ENCODE measurements around the gene LSM10. TPM values are rescaled to one million over a fixed set of nuclear protein-coding genes. Genes with fewer than 3 reads are reported as not detected.

The LSM10 gene
- total RNA-seq, 1 donor: 6.2 TPM

GRCh38 chr1:36414384-36414783 is 16.7 kb upstream of the LSM10 start:
- no peak overlapping the region for H3K27ac ChIP-seq (ENCODE audit: low read depth, low read length)
- peaks cover 4% of the 10 kb centered on the region for H3K36me3 ChIP-seq (ENCODE audit: insufficient read depth, low read length)
- H2AFZ ChIP-seq (ENCODE audit: low read length): no peak overlapping the region
- no peaks in the 10 kb centered on the region for H3K27me3 ChIP-seq (ENCODE audit: insufficient read depth, low read length)
- H3K4me3 ChIP-seq (ENCODE audit: insufficient read depth, low read length): no peak overlapping the region
- H3K4me2 ChIP-seq (ENCODE audit: insufficient read depth, low read length): no peak overlapping the region
- H4K20me1 ChIP-seq (ENCODE audit: insufficient read depth, low read length): no peaks in the 10 kb centered on the region
- DNase-seq (ENCODE audit: insufficient read length, low spot score, missing footprints): no peak
- H3K79me2 ChIP-seq (ENCODE audit: insufficient read depth, low read length): no peaks in the 10 kb centered on the region
- no peaks in the 10 kb centered on the region for H3K4me1 ChIP-seq (ENCODE audit: insufficient read depth, low read length)
- TF ChIP-seq CTCF (IDR thresholded peaks at IDR 0.05; ENCODE audit: extremely low read depth, low read depth, low read length): no peak
- H3K9me3 ChIP-seq (ENCODE audit: low read depth, low read length): no peaks in the 10 kb centered on the region

- H3K79me2 ChIP-seq (ENCODE audit: insufficient read depth, low read length): no peaks in the 10 kb centered on the region
- no peak overlapping the region for H3K4me2 ChIP-seq (ENCODE audit: insufficient read depth, low read length)
- peak; percentile 16 for TF ChIP-seq CTCF (IDR thresholded peaks at IDR 0.05; ENCODE audit: extremely low read depth, low read depth, low read length)
- no peaks in the 10 kb centered on the region for H3K4me1 ChIP-seq (ENCODE audit: insufficient read depth, low read length)
- H3K27me3 ChIP-seq (ENCODE audit: insufficient read depth, low read length): no peaks in the 10 kb centered on the region
- no peaks in the 10 kb centered on the region for H3K9me3 ChIP-seq (ENCODE audit: low read depth, low read length)
- no peak overlapping the region for H2AFZ ChIP-seq (ENCODE audit: low read length)
- H4K20me1 ChIP-seq (ENCODE audit: insufficient read depth, low read length): no peaks in the 10 kb centered on the region
- H3K4me3 ChIP-seq (ENCODE audit: insufficient read depth, low read length): no peak overlapping the region
- no peak overlapping the region for H3K27ac ChIP-seq (ENCODE audit: low read depth, low read length)
- no peak for DNase-seq (ENCODE audit: insufficient read length, low spot score, missing footprints)
- no peaks in the 10 kb centered on the region for H3K36me3 ChIP-seq (ENCODE audit: insufficient read depth, low read length)
Observed at GRCh38 chr1:36411674-36412648, 14.3 kb upstream of the LSM10 start.

GRCh38 chr1:36408479-36408878 is 10.8 kb upstream of the LSM10 start:
- Histone ChIP-seq H2AFZ (ENCODE audit: low read length) (no peak overlapping the region), H3K36me3 (ENCODE audit: insufficient read depth, low read length) (no peaks in the 10 kb centered on the region), H3K4me3 (ENCODE audit: insufficient read depth, low read length) (no peak overlapping the region), H3K27ac (ENCODE audit: low read depth, low read length) (no peak overlapping the region), H3K27me3 (ENCODE audit: insufficient read depth, low read length) (no peaks in the 10 kb centered on the region), H3K4me2 (ENCODE audit: insufficient read depth, low read length) (no peak overlapping the region), H3K4me1 (ENCODE audit: insufficient read depth, low read length) (no peaks in the 10 kb centered on the region), H3K9me3 (ENCODE audit: low read depth, low read length) (no peaks in the 10 kb centered on the region), H3K79me2 (ENCODE audit: insufficient read depth, low read length) (no peaks in the 10 kb centered on the region), H4K20me1 (ENCODE audit: insufficient read depth, low read length) (no peaks in the 10 kb centered on the region)
- TF ChIP-seq CTCF (IDR thresholded peaks at IDR 0.05; ENCODE audit: extremely low read depth, low read depth, low read length): no peak
- no peak for DNase-seq (ENCODE audit: insufficient read length, low spot score, missing footprints)

- Histone ChIP-seq H3K4me2 (ENCODE audit: insufficient read depth, low read length) (no peak overlapping the region), H4K20me1 (ENCODE audit: insufficient read depth, low read length) (no peaks in the 10 kb centered on the region), H3K79me2 (ENCODE audit: insufficient read depth, low read length) (peaks cover 10% of the 10 kb centered on the region), H3K27me3 (ENCODE audit: insufficient read depth, low read length) (no peaks in the 10 kb centered on the region), H3K36me3 (ENCODE audit: insufficient read depth, low read length) (no peaks in the 10 kb centered on the region), H2AFZ (ENCODE audit: low read length) (no peak overlapping the region), H3K4me3 (ENCODE audit: insufficient read depth, low read length) (no peak overlapping the region), H3K27ac (ENCODE audit: low read depth, low read length) (no peak overlapping the region), H3K9me3 (ENCODE audit: low read depth, low read length) (no peaks in the 10 kb centered on the region), H3K4me1 (ENCODE audit: insufficient read depth, low read length) (peaks cover 6% of the 10 kb centered on the region)
- DNase-seq (ENCODE audit: insufficient read length, low spot score, missing footprints): no peak
- no peak for TF ChIP-seq CTCF (IDR thresholded peaks at IDR 0.05; ENCODE audit: extremely low read depth, low read depth, low read length)
Observed at GRCh38 chr1:36406440-36406839, 8.7 kb upstream of the LSM10 start.

Data from osteoblast (primary cell).